Stimulated activated CD4-positive, alpha-beta T cell treated with anti-CD3 and anti-CD28 coated beads, Interleukin-12 subunit alpha, Interleukin-12 subunit beta, amount 100 ng/mL, for 4 hours (primary cell): ENCODE measurements around the gene ZNF136.
A peak's percentile ranks its signal among the peaks of the same experiment; 100 is the strongest.

Source experiments
- DNase-seq: peaks from one replicate; pipeline ENCODE4 v3.0.0-alpha.2; 2020

ZNF136 gene

DNA sequence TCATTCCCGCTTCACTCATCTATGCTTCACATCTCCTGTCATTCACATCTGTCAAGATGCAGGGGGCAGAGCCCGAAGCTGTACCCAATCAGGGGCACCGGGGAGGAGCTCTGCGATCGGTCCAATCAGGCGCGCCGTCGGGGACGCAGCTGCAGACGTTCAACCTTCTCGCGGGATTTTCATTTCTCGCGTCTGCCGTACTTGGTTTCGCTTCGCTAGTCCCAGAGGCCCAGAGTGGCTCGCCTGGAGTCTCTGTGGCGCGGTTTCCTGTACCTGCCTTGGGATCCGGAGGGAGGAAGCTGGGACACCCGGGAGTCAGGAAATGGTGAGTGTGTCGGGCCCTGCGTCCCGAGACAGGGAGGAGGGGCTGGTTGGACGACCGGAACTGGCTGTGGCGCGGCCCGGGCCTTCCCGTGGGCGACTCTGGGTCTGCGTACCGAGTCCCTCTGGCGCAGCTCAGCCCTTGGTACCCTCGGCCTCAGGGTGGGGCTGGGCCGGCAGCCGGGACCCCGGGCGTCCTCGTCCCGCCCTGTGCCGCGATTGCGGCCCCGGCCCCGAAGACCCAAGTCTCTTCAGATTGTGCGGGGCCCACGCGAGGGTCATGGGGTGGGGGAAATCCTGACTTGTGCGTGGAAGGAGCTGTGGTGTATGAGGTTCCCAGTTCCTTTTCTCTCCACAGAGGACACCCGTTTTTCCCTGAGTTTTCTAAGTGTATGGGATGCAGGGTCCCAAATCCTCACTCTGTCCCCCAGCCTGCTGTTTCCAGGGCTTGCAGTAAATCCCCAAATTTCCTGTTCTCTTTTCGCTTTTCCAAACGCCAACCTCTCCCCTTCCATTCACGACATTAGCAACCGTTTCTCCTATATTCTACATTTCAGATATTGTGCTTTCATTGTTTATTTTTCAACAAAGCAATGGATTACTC lies at the start of gene ZNF136:
ZNF136 (plus strand) TSS at position 215 of the 925 bp plus-strand sequence; CDS start at position 323, 108 bp downstream.
- DNase-seq, result peak; percentile 89

DNA sequence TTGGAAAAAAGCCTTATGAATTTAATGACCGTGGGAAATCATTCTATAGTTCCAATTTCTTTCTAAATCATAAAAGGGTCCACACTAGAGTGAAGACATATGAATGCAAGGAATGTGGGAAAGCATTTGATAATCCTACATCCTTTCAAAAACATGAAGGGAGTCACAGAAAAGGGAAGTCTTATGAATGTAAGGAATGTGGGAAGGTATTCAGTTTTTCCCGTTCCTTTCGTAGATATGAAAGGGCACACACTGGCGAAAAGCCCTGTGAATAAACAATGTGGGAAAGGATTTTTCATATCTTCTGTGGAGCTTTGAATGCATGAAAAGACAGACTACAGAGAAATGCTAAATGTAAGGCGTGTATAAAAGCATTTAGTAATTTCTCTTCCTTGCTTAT lies 49.8 kb upstream of the ZNF136 start:
- DNase-seq, result no peak

- DNase-seq, result no peak
These were observed 45.5 kb upstream of the ZNF136 start for GRCh38 chr19:12117201-12117970.

GRCh38 chr19:12126707-12127106 lies 36.2 kb upstream of the ZNF136 start:
- peak; percentile 10 for DNase-seq

- no peak for DNase-seq
These were observed 29.8 kb upstream of the ZNF136 start for GRCh38 chr19:12133069-12133468.

DNA sequence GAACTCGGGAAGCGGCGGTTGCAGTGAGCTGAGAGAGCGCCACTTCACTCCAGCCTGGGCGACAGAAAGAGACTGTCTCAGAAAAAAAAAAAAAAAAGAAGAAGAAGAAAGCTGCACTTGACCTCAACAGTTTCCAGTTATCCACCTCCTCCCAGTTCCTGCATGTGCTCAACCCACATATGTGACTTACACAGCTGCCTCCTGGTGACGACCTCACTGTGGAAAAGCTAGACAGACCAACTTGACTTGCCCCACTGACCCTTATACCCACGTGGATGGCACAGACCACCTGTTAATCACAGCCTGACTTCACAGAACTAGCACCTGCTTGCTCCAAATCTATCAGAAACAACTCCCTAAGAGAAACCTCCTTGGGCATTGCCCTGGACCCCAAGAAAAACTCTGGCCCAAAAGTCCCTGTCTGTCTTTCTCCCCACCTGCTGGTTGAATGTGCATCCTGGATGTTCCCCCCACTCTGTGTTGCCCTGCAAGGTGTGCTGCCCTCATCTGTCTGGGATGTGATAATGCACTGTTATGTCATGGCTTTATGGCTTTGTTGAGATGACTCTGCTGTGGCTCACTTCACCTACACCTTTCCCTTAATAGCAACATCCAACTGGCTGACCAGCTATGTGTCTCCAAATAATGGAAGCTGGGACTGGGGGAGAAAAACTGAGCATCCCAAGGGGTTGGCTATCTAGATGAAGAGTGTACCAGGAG lies 25.5 kb upstream of the ZNF136 start:
- DNase-seq, result no peak

- no peak for DNase-seq
These were observed 23.6 kb upstream of the ZNF136 start for GRCh38 chr19:12139269-12139668.

DNA sequence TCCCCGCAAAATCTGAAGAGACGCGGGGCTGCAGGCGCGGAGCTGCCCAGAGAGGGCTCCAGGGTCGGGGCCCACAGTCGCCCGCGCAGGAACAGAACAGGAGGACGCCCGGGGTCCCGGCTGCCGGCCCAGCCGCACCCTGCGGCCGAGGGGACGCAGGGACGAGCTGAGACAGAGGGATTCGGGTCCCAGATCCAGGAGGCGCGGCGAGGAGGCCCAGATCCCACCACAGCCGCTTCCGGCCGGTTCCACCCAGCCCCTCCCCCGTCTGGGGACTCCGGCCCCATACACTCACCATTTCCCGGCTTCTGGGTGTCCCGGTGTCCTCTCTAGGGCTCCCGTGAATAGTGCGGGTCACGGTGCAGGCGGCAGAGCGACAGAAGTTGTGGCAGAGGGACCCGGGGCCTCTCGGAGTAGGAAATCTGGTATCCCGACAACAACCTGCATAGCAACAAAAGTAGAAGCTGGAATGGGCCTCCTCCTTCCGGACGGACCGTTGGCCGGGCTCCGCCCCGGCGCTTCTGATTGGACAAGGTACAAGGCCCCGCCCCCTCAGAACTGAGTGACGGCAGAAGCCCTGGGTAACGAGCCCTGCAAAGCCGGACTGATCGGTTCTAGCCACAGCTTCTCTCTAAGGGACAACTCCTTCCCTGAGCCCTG lies 22.9 kb upstream of the ZNF136 start, which contains the start of gene ZNF20:
ZNF20 (minus strand) TSS at position 466 of the 660 bp plus-strand sequence; CDS start at position 298, 168 bp downstream.
- DNase-seq, result peak; percentile 90

DNA sequence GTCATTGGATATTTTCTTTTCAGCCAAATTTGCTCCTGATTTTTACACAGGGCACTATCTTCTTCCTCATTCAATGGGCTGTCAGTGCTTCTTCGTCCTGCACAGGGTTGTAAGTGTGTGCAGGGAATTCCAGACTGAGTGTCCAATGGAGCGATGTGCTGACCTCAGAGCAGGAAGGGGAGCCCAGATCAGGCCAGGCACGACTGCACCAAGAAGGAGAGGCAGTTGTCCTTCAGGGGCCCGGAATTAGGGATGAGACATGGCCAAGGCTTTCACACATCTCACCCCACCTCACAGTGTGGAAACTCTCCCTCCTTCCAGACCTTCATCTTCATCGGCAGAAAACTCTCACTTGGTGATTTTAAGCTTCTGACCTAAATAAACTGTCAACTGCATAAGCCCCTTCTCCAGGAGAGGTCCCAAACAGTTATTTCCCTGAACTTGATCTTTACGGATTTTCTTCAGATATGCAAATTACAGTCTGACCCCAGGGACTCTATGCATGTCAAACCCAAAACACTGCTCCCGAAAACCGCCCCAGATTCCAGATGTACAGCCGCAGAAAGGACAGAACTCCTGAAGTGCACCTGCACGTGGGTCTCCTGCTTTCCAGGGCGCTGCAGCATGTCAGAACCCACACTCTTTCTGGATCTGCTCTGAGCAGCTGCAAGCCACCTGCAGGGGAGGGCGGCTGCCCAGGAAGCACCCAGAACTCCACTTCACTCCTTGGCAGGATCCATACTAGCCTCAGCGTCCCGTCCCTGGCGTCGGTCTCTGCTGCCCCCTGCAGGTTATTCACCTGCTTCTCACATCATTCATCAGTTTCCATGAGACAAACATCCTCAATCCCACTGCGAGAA lies 22.1 kb upstream of the ZNF136 start:
- peak; percentile 82 for DNase-seq

GRCh38 chr19:12141405-12141736 lies 21.5 kb upstream of the ZNF136 start:
- DNase-seq, result no peak

GRCh38 chr19:12145348-12145747 lies 17.5 kb upstream of the ZNF136 start:
- no peak for DNase-seq

DNA sequence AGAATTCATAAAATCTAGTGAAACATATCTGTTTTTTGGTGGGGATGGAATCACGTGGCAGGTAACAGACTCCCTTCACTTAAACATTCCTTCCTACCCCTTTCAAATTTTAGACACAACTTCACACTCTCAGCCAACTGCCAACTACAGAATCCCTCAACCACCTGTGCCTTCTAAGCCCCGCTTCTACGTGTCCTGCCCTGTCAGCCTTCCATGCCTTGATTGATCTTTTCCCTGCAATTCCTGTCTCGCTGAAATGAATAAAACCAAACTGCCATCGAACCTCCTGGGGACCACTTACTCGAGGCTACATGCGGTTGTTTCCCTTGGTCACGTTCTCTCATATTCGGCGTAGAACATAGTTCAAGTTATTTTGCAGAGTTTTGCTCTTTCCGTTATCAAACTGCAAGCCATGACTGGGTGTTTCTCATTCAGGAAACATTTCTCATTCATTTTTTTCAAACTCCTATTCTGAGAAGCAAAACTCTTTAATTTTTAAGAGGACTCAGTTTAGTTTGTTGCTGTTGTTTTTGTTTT lies 7.5 kb upstream of the ZNF136 start:
- no peak for DNase-seq

GRCh38 chr19:12156223-12157058 lies 6.5 kb upstream of the ZNF136 start, which contains the start of gene ZNF625:
Gene ZNF625 (minus strand): TSS chr19:12156734. CDS start chr19:12156558, 176 bp downstream.
- peak; percentile 32 for DNase-seq

GRCh38 chr19:12159773-12160414 lies 3.0 kb upstream of the ZNF136 start:
- DNase-seq, result no peak

- DNase-seq, result no peak
These were observed 399 bp upstream of the ZNF136 start for GRCh38 chr19:12162513-12162881.

DNA sequence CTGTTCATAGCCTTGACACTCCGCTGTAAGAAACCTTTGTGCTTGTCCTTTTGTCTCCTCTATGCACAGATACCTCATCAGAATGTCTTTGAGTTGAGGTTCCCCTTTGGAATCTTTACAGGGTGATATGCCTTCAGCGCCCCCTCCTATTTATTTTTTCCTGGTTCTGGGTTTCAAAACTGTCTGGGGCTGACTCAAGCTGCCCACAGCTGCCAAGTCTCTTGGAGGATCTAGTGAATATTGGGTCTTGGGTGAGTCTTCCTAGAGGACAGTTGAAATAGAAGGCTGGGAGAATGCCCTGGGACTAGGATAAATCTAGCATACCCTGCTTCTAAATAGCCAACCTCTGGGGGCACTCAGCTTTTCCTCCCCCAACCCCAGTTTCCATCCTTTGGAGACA lies 930 bp downstream of the ZNF136 start:
- no peak for DNase-seq

GRCh38 chr19:12166626-12167025 lies 3.7 kb downstream of the ZNF136 start:
- no peak for DNase-seq

- no peak for DNase-seq
These were observed 17.5 kb downstream of the ZNF136 start for GRCh38 chr19:12180377-12180776.

- no peak for DNase-seq
These were observed 24.7 kb downstream of the ZNF136 start for GRCh38 chr19:12187625-12188024.
